ENCODE measurements around the gene LAMC1. TPM values are rescaled to one million over a fixed set of nuclear protein-coding genes. Genes with fewer than 3 reads are reported as not detected.
A peak's percentile ranks its signal among the peaks of the same experiment; 100 is the strongest.

LAMC1 gene
- total and polyA plus RNA-seq, 10 of the 15 experiments (the other 5 are each of a cell fraction or from before 2014, with no cell fraction given) = 4.6 to 51.4 (median 25.6) TPM

DNA sequence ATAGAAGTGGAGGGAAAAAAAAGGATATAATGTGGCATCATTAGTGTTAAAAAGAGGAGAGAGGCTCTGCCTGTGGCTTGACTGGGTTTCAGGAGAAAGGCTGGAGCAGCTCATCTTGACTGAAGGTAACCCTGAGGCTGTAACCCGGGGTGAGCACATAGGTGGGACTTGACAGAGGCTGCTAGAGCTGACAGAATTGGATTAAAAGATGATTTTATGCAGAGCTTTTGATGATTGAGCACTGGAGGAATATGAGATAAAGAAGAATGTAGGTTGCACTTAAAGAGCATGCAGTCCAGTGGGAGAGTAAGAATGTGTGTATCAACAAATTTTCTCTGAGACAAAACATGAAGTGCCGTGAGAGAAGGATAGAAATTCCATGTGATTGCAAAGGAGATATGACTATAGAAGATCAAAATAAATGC lies 17.3 kb downstream of the LAMC1 start:
- no peak for TF ChIP-seq NFYA (IDR thresholded peaks at IDR 0.05; ENCODE audit: borderline replicate concordance, low read depth, low read length)
- TF ChIP-seq TARDBP (IDR thresholded peaks at IDR 0.05; ENCODE audit: borderline replicate concordance) = no peak
- TF ChIP-seq IKZF2 (IDR thresholded peaks at IDR 0.05) = no peak
- TF ChIP-seq SMC3 (IDR thresholded peaks at IDR 0.05; ENCODE audit: borderline replicate concordance, low read length) = no peak
- TF ChIP-seq NR2C2 (IDR thresholded peaks at IDR 0.05; ENCODE audit: borderline replicate concordance, control insufficient read depth, insufficient read length, low read depth) = no peak
- no peak for TF ChIP-seq EGR1 (IDR thresholded peaks at IDR 0.05; ENCODE audit: borderline replicate concordance in 1 of 2, low read depth in 2 of 2, low read length in 2 of 2)
- TF ChIP-seq KLF5 (IDR thresholded peaks at IDR 0.05; ENCODE audit: partially characterized antibody) = no peak
- TF ChIP-seq POU2F2 (IDR thresholded peaks at IDR 0.05; ENCODE audit: borderline replicate concordance, low read depth, low read length) = no peak
- TF ChIP-seq FOS (IDR thresholded peaks at IDR 0.05; ENCODE audit: borderline replicate concordance, extremely low read depth, insufficient read length) = no peak
- TF ChIP-seq TCF7 (IDR thresholded peaks at IDR 0.05; ENCODE audit: borderline replicate concordance) = no peak
- no peak for TF ChIP-seq SPI1 (IDR thresholded peaks at IDR 0.05; ENCODE audit: borderline replicate concordance, insufficient read depth, low read depth, low read length)
- TF ChIP-seq HDAC6 (IDR thresholded peaks at IDR 0.05; ENCODE audit: unreplicated experiment) = no peak
- TF ChIP-seq, protein P1, sequence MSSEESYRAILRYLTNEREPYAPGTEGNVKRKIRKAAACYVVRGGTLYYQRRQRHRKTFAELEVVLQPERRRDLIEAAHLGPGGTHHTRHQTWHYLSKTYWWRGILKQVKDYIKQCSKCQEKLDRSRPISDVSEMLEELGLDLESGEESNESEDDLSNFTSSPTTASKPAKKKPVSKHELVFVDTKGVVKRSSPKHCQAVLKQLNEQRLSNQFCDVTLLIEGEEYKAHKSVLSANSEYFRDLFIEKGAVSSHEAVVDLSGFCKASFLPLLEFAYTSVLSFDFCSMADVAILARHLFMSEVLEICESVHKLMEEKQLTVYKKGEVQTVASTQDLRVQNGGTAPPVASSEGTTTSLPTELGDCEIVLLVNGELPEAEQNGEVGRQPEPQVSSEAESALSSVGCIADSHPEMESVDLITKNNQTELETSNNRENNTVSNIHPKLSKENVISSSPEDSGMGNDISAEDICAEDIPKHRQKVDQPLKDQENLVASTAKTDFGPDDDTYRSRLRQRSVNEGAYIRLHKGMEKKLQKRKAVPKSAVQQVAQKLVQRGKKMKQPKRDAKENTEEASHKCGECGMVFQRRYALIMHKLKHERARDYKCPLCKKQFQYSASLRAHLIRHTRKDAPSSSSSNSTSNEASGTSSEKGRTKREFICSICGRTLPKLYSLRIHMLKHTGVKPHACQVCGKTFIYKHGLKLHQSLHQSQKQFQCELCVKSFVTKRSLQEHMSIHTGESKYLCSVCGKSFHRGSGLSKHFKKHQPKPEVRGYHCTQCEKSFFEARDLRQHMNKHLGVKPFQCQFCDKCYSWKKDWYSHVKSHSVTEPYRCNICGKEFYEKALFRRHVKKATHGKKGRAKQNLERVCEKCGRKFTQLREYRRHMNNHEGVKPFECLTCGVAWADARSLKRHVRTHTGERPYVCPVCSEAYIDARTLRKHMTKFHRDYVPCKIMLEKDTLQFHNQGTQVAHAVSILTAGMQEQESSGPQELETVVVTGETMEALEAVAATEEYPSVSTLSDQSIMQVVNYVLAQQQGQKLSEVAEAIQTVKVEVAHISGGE (CRISPR knock-in tag; IDR thresholded peaks at IDR 0.05) = no peak
- TF ChIP-seq, protein P2, sequence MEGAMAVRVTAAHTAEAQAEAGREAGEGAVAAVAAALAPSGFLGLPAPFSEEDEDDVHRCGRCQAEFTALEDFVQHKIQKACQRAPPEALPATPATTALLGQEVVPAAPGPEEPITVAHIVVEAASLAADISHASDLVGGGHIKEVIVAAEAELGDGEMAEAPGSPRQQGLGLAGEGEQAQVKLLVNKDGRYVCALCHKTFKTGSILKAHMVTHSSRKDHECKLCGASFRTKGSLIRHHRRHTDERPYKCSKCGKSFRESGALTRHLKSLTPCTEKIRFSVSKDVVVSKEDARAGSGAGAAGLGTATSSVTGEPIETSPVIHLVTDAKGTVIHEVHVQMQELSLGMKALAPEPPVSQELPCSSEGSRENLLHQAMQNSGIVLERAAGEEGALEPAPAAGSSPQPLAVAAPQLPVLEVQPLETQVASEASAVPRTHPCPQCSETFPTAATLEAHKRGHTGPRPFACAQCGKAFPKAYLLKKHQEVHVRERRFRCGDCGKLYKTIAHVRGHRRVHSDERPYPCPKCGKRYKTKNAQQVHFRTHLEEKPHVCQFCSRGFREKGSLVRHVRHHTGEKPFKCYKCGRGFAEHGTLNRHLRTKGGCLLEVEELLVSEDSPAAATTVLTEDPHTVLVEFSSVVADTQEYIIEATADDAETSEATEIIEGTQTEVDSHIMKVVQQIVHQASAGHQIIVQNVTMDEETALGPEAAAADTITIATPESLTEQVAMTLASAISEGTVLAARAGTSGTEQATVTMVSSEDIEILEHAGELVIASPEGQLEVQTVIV (IDR thresholded peaks at IDR 0.05; ENCODE audit: borderline replicate concordance, partially characterized antibody) = no peak
- Histone ChIP-seq H2AFZ (ENCODE audit: control insufficient read depth, low read depth, low read length) (no peak overlapping the region), H3K79me2 (ENCODE audit: control insufficient read depth, insufficient read depth, low read length) (peaks cover 8% of the 10 kb centered on the region), H3K27ac (ENCODE audit: control insufficient read depth, insufficient read depth) (no peak overlapping the region), H3K4me1 (ENCODE audit: control insufficient read depth, insufficient read depth, low read length) (peaks cover 17% of the 10 kb centered on the region), H3K9me3 (replicated peaks; ENCODE audit: control insufficient read depth, insufficient read depth, low read length) (no peaks in the 10 kb centered on the region), H3K36me3 (ENCODE audit: control insufficient read depth in 2 of 2, insufficient read depth in 2 of 2, low read length in 1 of 2) (no peaks in the 10 kb centered on the region), H3K9ac (ENCODE audit: control insufficient read depth, insufficient read depth, low read length) (no peak overlapping the region), H3K4me2 (ENCODE audit: control insufficient read depth, insufficient read depth) (peak overlapping the region; percentile 46; the same call in 1 of the 2 replicates), H3K4me3 (no peak overlapping the region), H3K27me3 (replicated peaks in 1 of 2; ENCODE audit: control insufficient read depth in 2 of 2, insufficient read depth in 2 of 2, low read length in 1 of 2) (no peaks in the 10 kb centered on the region), H4K20me1 (ENCODE audit: control insufficient read depth, insufficient read depth) (no peaks in the 10 kb centered on the region)
- POLR2A ChIA-PET = no interaction called here
- DNase-seq (ENCODE audit: low read depth, low spot score) (no peak), ATAC-seq (no peak), FAIRE-seq (no peak)
- CTCF ChIA-PET = interaction anchor here (0.6 to 1.4 kb wide), 3 partner anchors 9 to 188 kb away, joined by 3 to 4 read pairs (median 3); no protein-coding TSS in a partner anchor
- in situ Hi-C loops (cut with MboI) (no loop called here), intact Hi-C loops (cut with micrococcal nuclease; ENCODE audit: unreplicated experiment) (no loop called here)
- RAD21 ChIA-PET (ENCODE audit: unreplicated experiment) = interaction anchor here (0.6 to 1.0 kb wide), 4 partner anchors 13 to 78 kb away, joined by 3 to 7 read pairs (median 4); no protein-coding TSS in a partner anchor
- no TSS peak for BruUV-seq (replicated peaks)
- SMC1A ChIA-PET (ENCODE audit: uncharacterized antibody, unreplicated experiment) = interaction anchor here (0.7 to 6.3 kb wide), 7 partner anchors 9 to 138 kb away, joined by 3 to 41 read pairs (median 4); no protein-coding TSS in a partner anchor
- WGBS (ENCODE audit: insufficient coverage, insufficient replicate concordance, low lambda C conversion rate, missing lambda C conversion rate) = 76% methylated on average over 2 of the region's 2 CpGs
